Renal cortex interstitium (tissue), 11 donors: ENCODE results near the gene VPS13D. TPM values are rescaled to one million over a fixed set of nuclear protein-coding genes. Genes with fewer than 3 reads are reported as not detected.

Experiments
- DNase-seq, 11 donors: peaks; one replicate each; pipeline ENCODE4 v3.0.0-alpha.2; 2013; ENCODE audit warnings: low read depth in 9 of 11, low spot score in 4 of 11; ENCODE audit errors: extremely low read depth in 1 of 11
- polyA plus RNA-seq, 3 donors: library from polyadenylated mRNA; unstranded; fragments of 120-200 nt; gene quantifications; one replicate each; pipeline ENCODE4 v1.2.1, GENCODE V29; 2013; ENCODE audit not compliant: insufficient read length in 3 of 3

The VPS13D gene
- polyA plus RNA-seq, 3 donors, result 27.6 to 31.7 (median 27.7) TPM

DNA sequence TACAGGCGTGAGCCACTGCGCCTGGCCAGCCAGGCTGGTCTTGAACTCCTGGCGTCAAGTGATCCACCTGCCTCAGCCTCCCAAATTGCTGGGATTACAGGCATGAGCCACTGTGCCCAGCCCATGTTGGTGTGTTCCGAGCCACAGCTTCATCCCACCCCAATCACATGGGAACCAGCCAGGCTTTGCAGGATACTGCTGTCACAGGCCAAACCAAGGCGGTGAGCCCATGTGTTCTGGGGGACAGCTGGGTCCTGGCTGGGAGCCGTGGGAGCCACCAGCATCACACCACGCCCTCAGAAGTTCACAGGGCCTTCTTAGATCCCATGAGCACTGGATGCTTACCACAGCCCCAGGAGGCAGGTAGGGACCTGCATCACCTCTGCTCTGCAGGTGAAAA, 331.3 kb downstream of the VPS13D start:
- DNase-seq, result no peak

Other genes starting within 250 kb of the VPS13D start
- 10 to 100 TPM; 60.7 to 67.0 (median 64.7) TPM for gene MFN2, start 249.6 kb upstream of the VPS13D start, polyA plus RNA-seq
- 10 to 100 TPM; 20.6 to 31.8 (median 29.8) TPM for gene MIIP, start 210.5 kb upstream of the VPS13D start, polyA plus RNA-seq
- under 1 TPM; 0.32 to 0.55 (median 0.44) TPM for gene TNFRSF8, start 166.7 kb upstream of the VPS13D start, polyA plus RNA-seq
- 1 to 10 TPM; 4.8 to 9.3 (median 6.9) TPM for gene TNFRSF1B, start 63.0 kb upstream of the VPS13D start, polyA plus RNA-seq